Dendritic cell treated with granulocyte-macrophage colony-stimulating factor and Interleukin-4, amounts not matched to agents 40 ng/mL and 50 ng/mL, for 4 days (primary cell): Measurements from ENCODE around the gene DHX38.
A peak's percentile ranks its signal among the peaks of the same experiment; 100 is the strongest.
"Not testable (repeated sequence)": the region's sequence is repeated elsewhere in the genome, so short reads cannot be mapped to it uniquely, and the experiment has no call there.

Source experiments
- H3K27ac Mint-ChIP-seq: one replicate; pipeline ENCODE4 v1.8.0; 2022; ENCODE audit warnings: mild to moderate bottlenecking, mixed read lengths
- H3K27me3 Mint-ChIP-seq: one replicate; pipeline ENCODE4 v1.8.0; 2022; ENCODE audit warnings: mild to moderate bottlenecking, mixed read lengths
- H3K36me3 Mint-ChIP-seq: one replicate; pipeline ENCODE4 v1.8.0; 2022; ENCODE audit warnings: low read depth, mixed read lengths
- H3K4me1 Mint-ChIP-seq: one replicate; pipeline ENCODE4 v1.8.0; 2022; ENCODE audit warnings: low read depth, mixed read lengths
- H3K4me3 Mint-ChIP-seq: one replicate; pipeline ENCODE4 v1.8.0; 2022; ENCODE audit warnings: mild to moderate bottlenecking, moderate library complexity, mixed read lengths
- H3K9me3 Mint-ChIP-seq: one replicate; pipeline ENCODE4 v1.8.0; 2022; ENCODE audit warnings: mixed read lengths
- intact Hi-C: fragments of 100-400 bp; cut with micrococcal nuclease; formaldehyde crosslinking; loops from one replicate; pipeline ENCODE4 v1.15.0; 2022

DHX38 gene

DNA sequence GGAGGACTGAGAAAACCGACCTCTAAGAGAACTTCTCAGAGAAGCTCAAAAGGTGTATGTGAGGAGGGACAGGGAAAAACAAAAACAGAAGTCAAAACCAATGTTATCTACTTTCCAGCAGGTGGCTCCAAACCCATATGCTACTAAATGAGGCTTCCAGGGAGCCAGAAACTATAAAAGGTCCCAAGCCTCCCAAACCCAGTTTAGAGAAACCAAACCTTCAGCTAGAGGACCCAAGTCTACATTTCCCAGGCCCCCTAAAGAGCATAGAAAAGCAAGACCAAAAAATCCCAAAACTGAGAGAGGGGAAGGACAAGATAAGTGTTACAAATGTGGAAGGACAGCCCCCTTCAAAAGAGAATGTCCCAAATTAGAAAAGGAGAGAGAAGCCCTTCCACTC is 26.9 kb upstream of the DHX38 start:
- H3K27ac Mint-ChIP-seq, result no peak overlapping the region
- no peak overlapping the region for H3K4me3 Mint-ChIP-seq
- peaks cover 10% of the 10 kb centered on the region for H3K36me3 Mint-ChIP-seq
- no peaks in the 10 kb centered on the region for H3K27me3 Mint-ChIP-seq
- no peaks in the 10 kb centered on the region for H3K9me3 Mint-ChIP-seq
- intact Hi-C loops, result loop anchor here (2.0 kb wide), 1 partner anchor 32 kb away; no protein-coding TSS in a partner anchor
- peaks cover 16% of the 10 kb centered on the region for H3K4me1 Mint-ChIP-seq

DNA sequence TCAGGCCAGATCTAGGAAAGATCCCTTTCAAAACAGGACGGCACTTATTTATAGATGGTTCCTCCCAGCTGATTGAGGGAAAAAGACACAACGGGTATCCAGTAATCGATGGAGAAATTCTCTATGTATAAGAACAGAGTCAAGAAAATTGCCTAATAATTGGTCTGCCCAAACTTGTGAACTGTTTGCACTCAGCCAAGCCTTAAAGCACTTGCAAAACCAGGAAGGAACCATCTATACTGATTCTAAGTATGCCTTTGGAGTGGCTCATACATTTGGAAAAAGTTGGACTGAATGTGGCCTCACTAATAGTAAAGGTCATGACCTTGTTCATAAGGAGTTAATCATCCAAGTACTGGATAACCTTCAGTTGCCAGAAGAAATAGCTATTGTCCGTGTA is 24.7 kb upstream of the DHX38 start:
- intact Hi-C loops, result no loop called here

DNA sequence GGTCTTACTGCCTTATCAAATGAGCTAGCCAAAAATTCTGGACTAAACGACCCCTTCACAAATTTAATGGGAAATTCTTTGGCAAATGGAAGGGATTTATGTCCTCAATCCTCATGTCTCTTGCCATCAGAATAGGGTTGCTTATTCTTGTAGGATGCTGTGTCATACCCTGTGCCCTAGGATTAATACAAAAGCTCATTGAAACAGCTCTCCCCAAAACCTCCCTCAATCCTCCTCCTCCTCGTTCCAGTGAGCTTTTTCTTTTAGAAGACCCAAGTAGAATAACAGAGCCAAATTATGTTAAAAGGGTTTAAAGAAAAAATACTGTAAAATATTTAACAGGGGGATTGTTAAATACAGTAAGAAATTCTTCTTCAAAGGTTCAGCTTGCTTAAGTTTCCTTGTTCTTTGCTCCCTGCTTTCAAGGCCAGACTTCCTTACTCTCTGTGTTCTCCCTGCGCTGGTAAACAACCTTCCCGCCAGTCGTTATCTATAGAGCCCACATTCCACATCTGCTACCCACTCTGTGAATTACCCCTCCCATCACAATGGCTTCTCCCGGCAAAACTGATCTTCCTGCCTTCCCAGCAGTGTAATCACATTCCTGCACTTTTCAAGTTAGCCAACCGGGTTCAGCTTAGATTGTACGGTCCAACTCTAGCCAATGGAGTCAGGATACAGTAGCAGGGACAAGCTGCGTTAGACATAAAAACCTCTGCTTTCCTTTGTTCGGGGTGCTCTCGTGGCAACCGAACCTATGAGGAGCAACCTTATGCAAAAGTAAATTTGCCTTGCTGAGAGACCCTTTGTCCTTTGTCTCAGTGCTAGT is 20.9 kb upstream of the DHX38 start:
- Mint-ChIP-seq H3K4me3 (no peak overlapping the region), H3K36me3 (peaks cover 26% of the 10 kb centered on the region), H3K27ac (no peak overlapping the region), H3K27me3 (no peaks in the 10 kb centered on the region), H3K9me3 (no peaks in the 10 kb centered on the region), H3K4me1 (peaks cover 10% of the 10 kb centered on the region)
- intact Hi-C loops, result no loop called here

More for the DNA sequence above, 24.7 kb upstream of the DHX38 start:
- H3K27me3 Mint-ChIP-seq, result no peaks in the 10 kb centered on the region
- no peak overlapping the region for H3K27ac Mint-ChIP-seq
- peaks cover 13% of the 10 kb centered on the region for H3K36me3 Mint-ChIP-seq
- H3K4me3 Mint-ChIP-seq, result no peak overlapping the region
- H3K4me1 Mint-ChIP-seq, result peaks cover 16% of the 10 kb centered on the region
- no peaks in the 10 kb centered on the region for H3K9me3 Mint-ChIP-seq

DNA sequence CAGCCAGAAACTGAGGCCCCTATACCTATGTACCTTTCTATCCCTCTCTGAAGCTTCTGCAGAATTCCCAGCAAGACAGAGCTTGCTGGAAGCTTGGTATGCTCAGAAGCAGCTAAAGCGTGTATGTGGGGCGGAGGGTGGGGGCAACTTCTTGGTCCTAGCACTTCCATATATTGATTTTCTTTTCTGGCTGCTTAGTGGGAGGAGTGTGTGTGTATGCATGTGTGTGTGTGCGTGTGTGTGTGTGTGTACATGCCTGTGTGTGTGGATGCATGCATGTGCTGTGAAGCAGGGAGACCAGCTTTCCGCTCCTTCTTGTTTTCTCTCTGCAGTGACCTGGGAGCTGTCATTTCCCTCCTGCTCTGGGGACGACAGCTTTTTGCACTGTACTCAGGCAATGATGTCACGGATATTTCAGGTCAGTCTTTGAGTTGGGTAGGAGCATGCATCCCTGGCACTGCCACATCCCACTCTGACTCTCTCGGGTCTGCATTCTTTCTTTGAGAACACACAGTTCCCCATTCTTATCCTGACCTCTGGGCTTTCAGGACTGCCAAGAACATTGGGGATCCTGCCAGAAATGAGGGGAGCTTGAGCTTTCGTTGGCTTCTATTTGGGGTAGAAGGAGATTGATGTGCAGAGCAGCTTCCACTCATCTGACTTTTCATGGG is 20.0 kb upstream of the DHX38 start:
- no peaks in the 10 kb centered on the region for H3K9me3 Mint-ChIP-seq
- no peaks in the 10 kb centered on the region for H3K27me3 Mint-ChIP-seq
- H3K36me3 Mint-ChIP-seq, result peaks cover 36% of the 10 kb centered on the region
- H3K4me3 Mint-ChIP-seq, result no peak overlapping the region
- intact Hi-C loops, result no loop called here
- H3K27ac Mint-ChIP-seq, result no peak overlapping the region
- peaks cover 10% of the 10 kb centered on the region for H3K4me1 Mint-ChIP-seq

DNA sequence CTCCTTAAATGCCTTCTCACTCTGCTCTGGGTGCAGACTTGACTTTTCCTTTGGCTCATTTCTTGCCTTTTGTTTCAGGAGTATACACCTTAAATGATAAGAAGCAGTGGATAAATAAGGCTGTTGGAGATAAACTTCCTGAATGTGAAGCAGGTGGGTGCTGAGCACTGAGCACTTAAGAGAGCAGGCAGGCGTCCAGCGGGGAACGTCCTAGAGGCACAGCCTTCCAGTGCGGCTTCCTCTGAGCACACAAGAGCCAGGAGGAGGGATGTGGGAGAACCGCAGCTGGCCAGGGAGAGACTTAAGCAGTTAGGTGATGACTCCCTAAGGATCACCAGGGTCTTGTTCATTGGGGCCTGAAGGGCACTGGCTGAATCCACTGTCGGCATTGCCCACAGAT is 18.6 kb upstream of the DHX38 start:
- not testable (repeated sequence) for H3K4me1 Mint-ChIP-seq, H3K9me3 Mint-ChIP-seq

DNA sequence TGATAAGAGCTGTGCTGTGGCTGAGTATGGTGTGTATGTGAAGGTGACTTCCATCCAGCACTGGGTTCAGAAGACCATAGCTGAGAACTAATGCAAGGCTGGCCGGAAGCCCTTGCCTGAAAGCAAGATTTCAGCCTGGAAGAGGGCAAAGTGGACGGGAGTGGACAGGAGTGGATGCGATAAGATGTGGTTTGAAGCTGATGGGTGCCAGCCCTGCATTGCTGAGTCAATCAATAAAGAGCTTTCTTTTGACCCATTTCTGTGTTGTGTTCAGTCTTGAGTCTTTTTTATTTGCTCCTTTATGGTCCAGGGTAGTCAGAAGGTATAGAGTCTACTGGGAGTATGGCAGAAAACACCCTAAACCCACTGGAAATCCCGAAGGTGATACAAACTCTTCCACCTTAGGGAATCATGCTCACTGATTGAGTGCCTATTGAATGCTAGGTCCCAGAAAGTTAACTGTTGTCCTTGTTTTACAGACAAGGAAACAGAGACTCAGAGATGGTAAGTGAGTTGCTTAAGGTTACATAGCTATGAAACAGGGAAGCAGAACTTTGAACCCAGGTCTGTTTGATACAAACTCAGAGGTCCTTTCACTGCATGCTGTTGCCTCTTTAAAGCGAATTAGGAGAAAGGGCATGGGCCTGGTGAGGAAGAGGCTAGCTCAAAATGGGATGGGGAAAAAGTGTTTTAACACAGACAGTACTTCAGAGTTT is 16.5 kb upstream of the DHX38 start:
- not testable (repeated sequence) for H3K4me1 Mint-ChIP-seq, H3K27ac Mint-ChIP-seq, H3K9me3 Mint-ChIP-seq

More for the DNA sequence above, 18.6 kb upstream of the DHX38 start:
- intact Hi-C loops, H3K27ac Mint-ChIP-seq, H3K4me3 Mint-ChIP-seq, H3K27me3 Mint-ChIP-seq: not testable (repeated sequence)
- peaks cover 36% of the 10 kb centered on the region for H3K36me3 Mint-ChIP-seq

DNA sequence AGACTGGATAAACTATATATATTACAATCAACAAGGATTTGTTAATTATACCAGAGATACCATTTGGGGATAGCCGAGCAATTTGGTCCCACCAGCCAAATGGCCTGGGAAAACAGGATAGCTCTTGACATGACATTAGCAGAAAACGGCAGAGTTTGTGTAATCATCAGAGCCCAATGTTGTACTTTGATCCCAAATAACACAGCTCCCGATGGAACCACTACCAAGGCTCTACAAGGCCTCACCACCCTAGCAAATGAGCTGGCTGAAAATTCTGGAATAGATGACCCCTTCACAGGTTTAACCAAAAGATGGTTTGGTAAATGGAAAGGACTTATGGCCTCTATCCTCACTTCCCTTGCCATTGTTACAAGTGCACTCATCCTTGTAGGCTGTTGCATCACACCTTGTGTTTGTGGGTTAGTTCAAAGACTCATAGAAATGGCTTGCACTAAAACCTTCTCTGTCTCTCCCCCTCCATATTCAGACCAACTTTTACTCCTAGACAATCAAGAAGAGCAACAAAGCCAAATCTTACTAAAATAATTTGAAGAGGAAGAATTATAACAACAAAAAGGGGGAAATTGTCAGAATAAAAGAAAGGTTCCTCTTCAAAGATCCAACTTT is 9.8 kb upstream of the DHX38 start:
- intact Hi-C loops, result no loop called here
- Mint-ChIP-seq H3K4me1 (no peaks in the 10 kb centered on the region), H3K9me3 (peaks cover 19% of the 10 kb centered on the region), H3K4me3 (no peak overlapping the region), H3K27me3 (no peaks in the 10 kb centered on the region), H3K27ac (no peak overlapping the region), H3K36me3 (peaks cover 52% of the 10 kb centered on the region)

More for the DNA sequence above, 16.5 kb upstream of the DHX38 start:
- peaks cover 26% of the 10 kb centered on the region for H3K36me3 Mint-ChIP-seq
- H3K4me3 Mint-ChIP-seq, intact Hi-C loops, H3K27me3 Mint-ChIP-seq: not testable (repeated sequence)

DNA sequence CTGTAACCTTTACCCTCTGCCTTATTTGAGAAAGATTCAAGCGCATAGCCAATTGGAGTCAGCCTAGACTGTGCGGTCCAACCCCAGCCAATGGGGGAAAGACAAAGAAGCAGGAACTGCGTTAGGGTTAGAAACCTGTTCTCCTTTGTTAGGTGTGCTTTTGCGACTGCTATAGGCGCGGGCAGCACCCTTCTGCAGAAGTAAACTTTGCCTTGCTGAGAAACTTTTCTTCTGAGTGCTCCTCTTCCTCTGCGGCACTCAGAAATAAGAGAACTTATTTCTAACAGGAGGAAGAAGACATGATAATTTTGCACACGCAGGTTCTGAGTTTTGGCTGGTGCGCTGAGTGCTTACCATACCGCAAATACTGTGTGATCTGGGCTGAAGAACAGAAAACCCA is 9.2 kb upstream of the DHX38 start:
- intact Hi-C loops, result no loop called here
- Mint-ChIP-seq H3K4me1 (no peaks in the 10 kb centered on the region), H3K4me3 (no peak overlapping the region), H3K36me3 (peaks cover 57% of the 10 kb centered on the region), H3K27ac (no peak overlapping the region), H3K27me3 (no peaks in the 10 kb centered on the region), H3K9me3 (peaks cover 19% of the 10 kb centered on the region)

DNA sequence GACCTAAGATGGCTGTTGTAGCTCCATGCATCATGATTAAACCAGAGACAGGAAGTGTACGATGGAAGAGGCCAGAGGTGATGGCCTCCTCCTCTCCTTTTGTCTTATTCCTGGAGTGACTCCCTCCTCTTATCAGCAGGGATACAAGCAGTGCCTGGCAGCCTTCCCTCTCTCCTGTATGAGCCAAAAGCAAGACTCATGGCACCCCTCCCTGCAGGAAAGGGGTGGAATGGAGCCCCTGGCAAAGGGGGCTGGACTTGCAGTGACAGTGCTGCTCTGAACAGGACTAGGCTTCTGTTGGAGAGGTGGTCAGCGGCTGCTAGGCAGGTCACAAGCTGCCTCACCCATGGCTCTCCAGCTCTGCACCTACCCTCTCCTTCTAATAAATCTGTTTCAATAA is 8.6 kb upstream of the DHX38 start:
- Mint-ChIP-seq H3K27ac (no peak overlapping the region), H3K4me3 (no peak overlapping the region), H3K36me3 (peaks cover 63% of the 10 kb centered on the region), H3K27me3 (no peaks in the 10 kb centered on the region), H3K9me3 (peaks cover 19% of the 10 kb centered on the region), H3K4me1 (no peaks in the 10 kb centered on the region)
- intact Hi-C loops, result no loop called here

DNA sequence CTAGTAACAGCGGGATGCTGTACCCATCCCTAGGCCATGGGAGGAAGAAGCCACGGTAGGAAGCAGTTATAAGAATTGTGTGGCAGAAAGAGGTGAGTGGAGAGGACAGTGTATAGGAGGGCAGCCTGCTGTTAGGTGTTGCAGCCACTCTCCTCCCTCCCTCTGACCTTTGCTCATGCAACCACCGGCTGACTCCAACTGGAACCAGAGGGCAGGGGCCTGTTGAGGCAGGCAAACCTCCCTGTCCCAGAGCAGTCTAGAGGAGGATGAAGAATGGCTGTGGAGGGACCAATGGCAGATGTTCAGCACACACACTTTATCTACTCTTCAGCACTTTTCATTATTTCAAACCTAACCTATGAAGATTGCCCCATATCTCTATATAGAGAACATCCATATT is 2.4 kb upstream of the DHX38 start:
- H3K27ac Mint-ChIP-seq, result no peak overlapping the region
- peaks cover 77% of the 10 kb centered on the region for H3K36me3 Mint-ChIP-seq

DNA sequence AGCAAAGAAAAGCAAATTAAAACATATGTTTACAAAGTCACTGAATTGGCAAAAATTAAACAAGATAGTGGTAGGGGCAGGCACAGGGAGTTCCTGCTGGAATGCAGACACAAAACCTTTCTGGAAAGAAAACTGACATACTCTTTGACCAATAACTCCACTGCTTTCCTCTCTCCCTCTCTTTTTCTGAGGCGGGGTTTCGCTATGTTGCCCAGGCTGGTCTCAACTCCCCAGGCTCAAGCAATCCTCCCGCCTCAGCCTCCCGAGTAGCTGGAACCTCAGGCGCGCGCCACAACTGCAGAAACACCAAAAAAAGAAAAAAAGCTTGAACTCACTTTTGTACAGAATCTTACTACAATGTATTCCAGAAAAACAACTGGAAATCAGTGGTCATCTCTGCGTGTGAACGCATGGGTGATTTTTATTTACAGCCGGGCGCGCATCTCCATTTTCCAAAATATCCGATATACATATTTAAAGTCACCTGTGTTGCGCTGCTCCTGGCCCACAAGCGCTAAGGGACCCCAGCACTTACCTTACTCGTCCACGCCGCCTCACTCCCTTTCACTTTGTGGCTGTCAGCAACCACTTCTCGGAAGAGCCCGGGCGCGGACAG is 707 bp upstream of the DHX38 start:
- intact Hi-C loops, result loop anchor here (1.0 to 10.0 kb wide), 4 partner anchors 85 to 572 kb away; partner anchors contain the start of genes DHODH, PHLPP2 and ZNF821
- H3K36me3 Mint-ChIP-seq, result peaks cover 77% of the 10 kb centered on the region
- H3K4me1 Mint-ChIP-seq, result peaks cover 41% of the 10 kb centered on the region
- H3K9me3 Mint-ChIP-seq, result no peaks in the 10 kb centered on the region
- H3K27ac Mint-ChIP-seq, result peak overlapping the region; percentile 93
- H3K27me3 Mint-ChIP-seq, result no peaks in the 10 kb centered on the region
- H3K4me3 Mint-ChIP-seq, result peak overlapping the region; percentile 98

More for the DNA sequence above, 2.4 kb upstream of the DHX38 start:
- Mint-ChIP-seq H3K27me3 (no peaks in the 10 kb centered on the region), H3K4me1 (peaks cover 40% of the 10 kb centered on the region), H3K4me3 (no peak overlapping the region), H3K9me3 (no peaks in the 10 kb centered on the region)
- intact Hi-C loops, result loop anchor here (10.0 kb wide), 3 partner anchors 206 to 574 kb away; partner anchors contain the start of genes PHLPP2 and ZNF821

DNA sequence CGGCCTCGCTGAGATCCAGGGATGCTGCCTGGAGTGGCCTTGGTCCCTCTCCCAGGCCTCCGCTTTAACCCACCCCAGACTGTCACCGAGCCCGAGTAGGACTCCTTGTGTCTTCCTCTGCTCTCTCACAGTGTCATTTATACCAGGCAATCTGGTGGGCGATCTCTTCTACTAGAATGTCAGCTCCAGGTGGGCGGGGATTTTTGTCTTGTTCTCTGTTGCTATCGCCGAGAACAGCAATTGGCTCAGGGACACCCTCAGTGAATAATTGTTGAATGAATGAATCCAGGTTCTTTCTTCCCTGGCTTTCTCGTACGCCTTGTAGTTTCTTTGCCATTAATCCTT is 591 bp downstream of the DHX38 start:
- peaks cover 41% of the 10 kb centered on the region for H3K4me1 Mint-ChIP-seq
- peak overlapping the region; percentile 93 for H3K27ac Mint-ChIP-seq
- H3K27me3 Mint-ChIP-seq, result no peaks in the 10 kb centered on the region
- H3K4me3 Mint-ChIP-seq, result peak overlapping the region; percentile 98
- H3K36me3 Mint-ChIP-seq, result peaks cover 77% of the 10 kb centered on the region
- intact Hi-C loops, result loop anchor here (10.0 kb wide), 3 partner anchors 209 to 571 kb away; partner anchors contain the start of genes PHLPP2 and ZNF821
- H3K9me3 Mint-ChIP-seq, result no peaks in the 10 kb centered on the region

DNA sequence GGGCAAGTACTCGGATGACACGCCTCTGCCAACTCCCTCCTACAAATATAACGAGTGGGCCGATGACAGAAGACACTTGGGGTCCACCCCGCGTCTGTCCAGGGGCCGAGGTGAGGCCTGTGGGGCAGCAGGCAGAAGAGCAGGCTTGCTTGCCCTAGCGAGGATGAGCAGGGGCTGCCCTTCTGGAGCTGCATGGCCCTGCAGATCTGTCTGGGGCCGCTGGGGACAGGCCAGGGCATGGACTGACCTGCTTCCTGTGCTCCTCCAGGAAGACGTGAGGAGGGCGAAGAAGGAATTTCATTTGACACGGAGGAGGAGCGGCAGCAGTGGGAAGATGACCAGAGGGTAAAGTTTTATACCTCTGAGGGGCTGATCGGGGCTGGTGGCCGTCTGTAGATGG is 5.3 kb downstream of the DHX38 start:
- no peaks in the 10 kb centered on the region for H3K9me3 Mint-ChIP-seq
- intact Hi-C loops, result loop anchor here (2.0 to 10.0 kb wide), 4 partner anchors 32 to 566 kb away; partner anchors contain the start of genes PHLPP2 and ZNF821
- no peak overlapping the region for H3K4me3 Mint-ChIP-seq
- H3K27me3 Mint-ChIP-seq, result no peaks in the 10 kb centered on the region
- no peak overlapping the region for H3K27ac Mint-ChIP-seq
- H3K36me3 Mint-ChIP-seq, result peaks cover 90% of the 10 kb centered on the region
- peaks cover 21% of the 10 kb centered on the region for H3K4me1 Mint-ChIP-seq
